AG04450 (cell line): Measurements from ENCODE around the gene RPL19. TPM values are rescaled to one million over a fixed set of nuclear protein-coding genes. Genes with fewer than 3 reads are reported as not detected.

ENCODE experiments used
- CTCF ChIA-PET: fragments of 300-600, 350-600 bp; formaldehyde crosslinking; extraction: SDS; loops from one replicate; lab custom pipeline; 2022; ENCODE audit warnings: antibody characterized with exemption, inconsistent platforms; lab: Charles Lee
- POLR2A ChIA-PET: fragments of 350-600 bp; formaldehyde crosslinking; extraction: SDS; loops from one replicate; lab custom pipeline; 2021; ENCODE audit warnings: antibody characterized with exemption, inconsistent platforms; lab: Yijun Ruan, JAX
- DNase-seq: peaks from one replicate; pipeline ENCODE4 v3.0.0-alpha.2; 2011; ENCODE audit warnings: low read depth, low spot score
- H3K27ac ChIP-seq: one replicate; pipeline ENCODE4 v1.5.1; 2012; ENCODE audit warnings: low read depth, low read length, control low read depth
- H3K27me3 ChIP-seq: one replicate; pipeline ENCODE4 v1.6.0; 2012; ENCODE audit warnings: low read length; ENCODE audit not compliant: control insufficient read depth, insufficient read depth
- H3K4me3 ChIP-seq: 2 replicates; pipeline ENCODE4 v1.5.1; 2011; ENCODE audit warnings: mild to moderate bottlenecking, low read depth, low read length, control low read depth
- H3K9me3 ChIP-seq: 2 replicates; pipeline ENCODE4 v1.5.1; 2012; ENCODE audit warnings: low read length; ENCODE audit not compliant: control insufficient read depth, insufficient read depth
- CTCF ChIP-seq: IDR thresholded peaks from 2 replicates; pipeline ENCODE4 v1.5.1; 2011; ENCODE audit warnings: low read depth, low read length, control low read depth, inconsistent platforms
- polyA plus RNA-seq: library from polyadenylated mRNA; depleted of rRNA; stranded (reverse); fragments of >200 nt; gene quantifications from 2 replicates; pipeline ENCODE4 v1.2.3, GENCODE V29; 2011

The RPL19 gene
- polyA plus RNA-seq, 1 experiment = 1,791 TPM

DNA sequence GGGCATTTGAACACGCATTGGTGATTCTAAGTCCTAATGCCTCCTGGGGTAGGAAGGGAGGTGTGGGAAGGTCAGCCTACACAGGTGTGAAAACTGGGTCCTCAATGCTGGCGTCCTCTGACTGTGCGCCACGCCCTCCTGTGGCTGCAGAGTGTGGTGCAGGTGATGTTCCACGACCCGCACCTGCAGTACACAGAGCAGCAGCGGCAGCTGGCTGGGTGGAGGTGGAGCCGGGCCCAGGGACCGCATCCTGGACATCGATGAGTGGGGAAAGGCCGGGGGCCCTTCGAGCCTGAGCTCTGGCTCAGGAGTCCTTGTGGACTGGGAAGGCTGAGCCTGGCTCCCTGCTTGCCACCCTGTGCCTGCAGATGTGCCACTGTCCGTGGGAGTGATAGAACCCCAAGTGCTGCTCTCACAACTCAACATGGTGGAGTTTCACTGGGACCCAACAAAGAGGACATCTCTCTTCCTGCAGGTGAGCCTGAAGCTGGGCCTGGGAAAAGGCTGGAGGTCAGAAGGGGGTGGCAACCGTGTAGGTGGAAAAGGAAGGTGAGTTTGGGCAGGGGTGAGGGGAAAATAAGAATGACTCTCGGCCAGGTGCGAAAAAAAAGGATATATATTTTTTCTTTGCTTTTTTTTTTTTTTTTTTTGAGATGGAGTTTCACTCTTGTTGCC lies 39.7 kb downstream of the RPL19 start:
- Histone ChIP-seq H3K9me3 (no peaks in the 10 kb centered on the region; the same call in 1 of the 2 replicates), H3K27ac (no peak overlapping the region), H3K4me3 (no peak overlapping the region), H3K27me3 (no peaks in the 10 kb centered on the region)
- CTCF ChIA-PET = interaction anchor here (0.7 kb wide), 1 partner anchor 10 kb away, joined by 6 read pairs; no protein-coding TSS in a partner anchor
- peak; percentile 53 for TF ChIP-seq CTCF
- POLR2A ChIA-PET = interaction anchor here (0.7 kb wide), 1 partner anchor 372 kb away, joined by 5 read pairs; no protein-coding TSS in a partner anchor
- no peak for DNase-seq

DNA sequence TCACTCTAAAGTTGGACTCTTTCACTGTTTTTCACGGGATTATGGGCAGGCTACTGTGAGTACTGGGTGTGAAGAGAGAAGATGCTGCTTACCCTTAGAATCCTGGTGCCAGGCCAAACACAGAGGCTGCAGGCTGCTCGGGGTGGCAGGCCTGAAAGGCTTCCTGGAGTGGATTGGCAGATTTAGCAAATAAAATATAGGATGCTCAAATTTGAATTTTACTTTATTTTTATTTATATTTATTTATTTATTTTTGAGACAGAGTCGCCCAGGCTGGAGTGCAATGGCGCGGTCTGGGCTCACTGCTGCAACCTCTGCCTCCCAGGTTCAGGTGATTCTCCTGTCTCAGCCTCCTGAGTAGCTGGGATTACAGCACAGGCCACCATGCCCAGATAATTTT lies 40.5 kb downstream of the RPL19 start:
- DNase-seq = no peak
- CTCF ChIA-PET = interaction anchor here (0.7 to 6.2 kb wide), 4 partner anchors 9 to 257 kb away, joined by 3 to 32 read pairs (median 6); no protein-coding TSS in a partner anchor
- Histone ChIP-seq H3K4me3 (no peak overlapping the region), H3K9me3 (no peaks in the 10 kb centered on the region; the same call in 1 of the 2 replicates), H3K27me3 (no peaks in the 10 kb centered on the region), H3K27ac (no peak overlapping the region)
- POLR2A ChIA-PET = interaction anchor here (0.7 kb wide), 1 partner anchor 373 kb away, joined by 5 read pairs; no protein-coding TSS in a partner anchor
- no peak for TF ChIP-seq CTCF

GRCh38 chr17:39243155-39243554 lies 43.1 kb downstream of the RPL19 start:
- ChIA-PET POLR2A (no interaction called here), CTCF (interaction anchor here (0.8 to 6.2 kb wide), 8 partner anchors 8 to 198 kb away, joined by 3 to 32 read pairs (median 13); no protein-coding TSS in a partner anchor)
- no peak for DNase-seq
- Histone ChIP-seq H3K27ac (no peak overlapping the region), H3K4me3 (no peak overlapping the region), H3K9me3 (no peaks in the 10 kb centered on the region), H3K27me3 (no peaks in the 10 kb centered on the region)
- no peak for TF ChIP-seq CTCF

DNA sequence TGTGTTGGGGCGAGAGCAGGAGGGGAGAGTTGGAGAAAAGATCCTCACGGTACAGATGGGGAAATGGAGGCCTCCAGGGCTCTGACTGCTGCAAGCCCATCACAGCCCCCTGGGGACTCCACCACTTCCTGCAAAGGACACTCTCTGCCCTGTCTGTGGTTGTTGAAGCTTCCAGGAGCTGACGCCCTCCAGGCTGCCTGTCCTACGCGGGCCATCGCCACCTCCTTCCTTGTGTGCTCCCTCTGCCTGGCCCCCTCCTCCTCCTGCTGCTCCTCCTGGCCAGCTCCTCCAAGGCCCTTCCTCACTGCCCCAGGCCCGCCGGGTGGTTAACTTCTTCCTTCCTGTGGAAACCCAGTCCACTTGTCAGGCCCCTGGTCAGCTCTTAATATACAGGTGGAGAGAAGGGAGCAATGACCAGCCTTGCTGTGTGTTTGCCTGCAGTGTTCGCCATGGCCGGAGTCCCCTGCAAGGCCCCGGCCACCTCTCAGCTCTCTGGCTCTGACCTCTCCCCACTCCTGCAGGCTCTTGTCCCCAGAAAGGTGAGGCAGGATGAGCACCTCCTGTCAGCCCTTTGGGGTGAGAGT lies 44.0 kb downstream of the RPL19 start:
- no peak overlapping the region for H3K4me3 ChIP-seq
- POLR2A ChIA-PET = interaction anchor here (0.5 to 1.6 kb wide), 5 partner anchors 35 to 80 kb away, joined by 3 to 8 read pairs (median 5); partner anchors contain the start of gene RPL19
- H3K27ac ChIP-seq = no peak overlapping the region
- no peak for DNase-seq
- H3K9me3 ChIP-seq = no peaks in the 10 kb centered on the region
- no peaks in the 10 kb centered on the region for H3K27me3 ChIP-seq
- no peak for TF ChIP-seq CTCF
- CTCF ChIA-PET = interaction anchor here (0.5 to 6.2 kb wide), 35 partner anchors 9 to 1632 kb away, joined by 3 to 38 read pairs (median 4); partner anchors contain the start of genes ARL5C, RPL23 and STAC2
